Fibroblast of peridontal ligament (primary cell): ENCODE results near the gene RBM10.

Experiments
- DNase-seq: peaks from one replicate; pipeline ENCODE4 v3.0.0-alpha.2; 2010; ENCODE audit errors: extremely low read depth

RBM10 gene

DNA sequence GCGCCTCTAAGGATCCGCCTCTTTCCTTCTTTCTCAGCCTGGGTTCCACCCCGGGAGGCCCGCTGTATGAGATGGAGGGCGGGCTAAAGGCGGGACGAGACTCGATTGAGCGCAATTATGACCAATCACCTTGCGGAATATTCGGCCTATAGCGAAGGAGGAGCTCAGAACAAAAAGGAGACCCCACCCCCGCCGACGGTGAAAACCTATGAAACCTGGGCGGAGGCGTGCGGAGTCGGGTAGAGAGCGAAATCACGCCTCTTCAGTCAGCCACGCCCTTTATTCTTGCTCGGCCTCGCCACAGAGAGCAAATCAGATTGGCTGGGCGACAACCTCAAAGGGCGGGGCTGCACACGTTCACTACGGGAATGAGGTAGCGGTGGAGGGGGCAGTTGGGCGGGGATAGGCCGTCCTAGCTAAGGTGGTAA, 72.8 kb downstream of the RBM10 start:
- DNase-seq, result peak; percentile 98

DNA sequence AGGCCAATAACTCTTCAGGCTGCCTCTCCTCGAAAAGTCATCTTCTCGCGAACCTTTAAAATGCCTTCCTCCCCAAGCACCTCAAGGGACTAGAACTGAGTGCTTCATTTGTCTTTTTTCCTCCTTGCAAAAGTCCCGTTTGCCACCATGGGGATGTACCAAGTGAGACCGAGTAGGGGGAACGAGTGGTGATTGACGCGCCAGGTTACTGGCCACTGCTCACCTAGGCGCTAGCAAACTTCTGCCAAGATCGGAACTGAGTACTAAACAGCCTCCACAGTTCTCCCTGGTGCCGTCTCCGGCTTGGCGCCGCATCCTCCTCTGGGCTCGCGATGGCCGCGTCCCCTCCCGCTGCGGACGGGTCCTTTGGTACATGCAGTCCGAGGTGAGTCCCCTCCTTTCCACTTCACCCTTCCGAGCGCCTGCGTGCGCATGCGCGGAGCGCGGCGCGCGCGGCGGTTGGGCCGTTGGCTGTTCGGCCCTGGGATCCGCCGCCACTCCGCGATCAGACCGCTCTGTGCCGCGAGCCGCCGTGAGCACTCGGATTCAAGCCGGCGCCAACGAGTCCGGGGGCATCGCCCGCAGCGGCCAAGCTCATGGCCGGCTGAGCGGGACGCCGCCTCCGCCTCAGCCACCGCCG, 73.4 kb downstream of the RBM10 start, which contains the start of gene CDK16:
Gene CDK16 (plus strand): TSS at position 402 of the 640 bp plus-strand sequence. CDS start 4,877 bp downstream, outside the sequence.
- DNase-seq, result peak; percentile 73

DNA sequence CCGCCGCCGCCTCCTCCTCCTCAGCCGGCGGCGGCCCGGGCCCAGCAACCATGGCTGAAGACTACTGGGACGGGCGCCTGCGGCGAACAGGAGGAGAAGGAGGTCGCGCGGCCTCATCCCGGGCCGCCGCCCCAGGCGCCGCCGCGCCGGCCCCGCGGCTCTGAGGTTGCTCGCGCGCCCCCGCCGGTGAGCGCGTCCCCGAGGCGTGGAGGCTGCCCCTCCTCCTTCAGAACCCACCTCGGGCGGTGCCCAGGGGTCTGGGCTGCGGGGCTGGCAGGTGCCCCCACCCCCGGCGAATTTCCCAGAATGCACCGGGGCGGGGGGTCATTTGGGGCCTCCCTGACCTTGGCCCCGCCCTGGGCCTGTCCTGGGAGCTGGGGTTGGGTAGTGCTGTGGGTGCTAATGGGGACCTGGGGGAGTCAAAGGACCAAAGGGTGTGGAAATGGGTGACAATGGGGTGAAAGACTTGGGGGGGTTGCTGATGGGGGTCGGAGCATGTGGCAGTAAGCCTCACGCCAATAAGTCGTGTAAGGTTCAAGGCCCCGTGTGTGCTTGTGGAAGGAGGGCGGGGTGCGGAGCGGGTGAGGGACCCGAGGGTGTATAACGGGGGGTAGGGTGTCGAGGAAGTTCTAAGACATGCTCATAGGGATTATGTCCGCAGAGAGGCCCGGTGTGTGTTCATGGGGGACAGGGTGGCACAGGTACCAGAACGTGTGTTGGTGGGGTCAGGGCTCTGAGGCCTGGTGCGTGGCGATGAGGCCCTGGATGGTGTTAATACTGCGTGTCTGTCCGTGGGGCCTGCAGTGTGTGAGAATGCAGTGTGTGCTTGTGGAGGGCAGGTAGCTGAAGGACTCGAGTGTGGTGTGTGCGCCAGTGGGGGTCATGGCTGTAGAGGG, 74.1 kb downstream of the RBM10 start:
- no peak for DNase-seq

DNA sequence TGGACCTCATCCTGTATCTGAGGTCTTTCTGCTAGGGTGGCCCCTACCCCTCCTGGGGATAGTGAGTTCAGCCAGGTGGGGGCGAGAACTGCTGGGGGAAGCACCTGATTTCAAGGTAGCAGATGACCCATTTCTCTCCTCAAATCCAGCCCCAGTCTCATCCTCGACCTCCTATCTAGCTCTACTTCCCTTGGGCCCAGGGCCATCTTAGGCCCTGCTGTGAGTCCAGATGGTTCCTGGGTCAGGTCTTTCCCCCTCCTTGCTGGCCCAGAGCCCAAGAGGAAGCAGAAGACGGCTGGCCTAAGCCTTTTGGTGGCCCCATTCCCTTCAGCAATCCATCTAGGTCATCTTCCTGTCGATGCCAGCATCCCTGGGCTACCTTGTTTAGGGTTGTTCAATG, 76.7 kb downstream of the RBM10 start:
- DNase-seq, result no peak

DNA sequence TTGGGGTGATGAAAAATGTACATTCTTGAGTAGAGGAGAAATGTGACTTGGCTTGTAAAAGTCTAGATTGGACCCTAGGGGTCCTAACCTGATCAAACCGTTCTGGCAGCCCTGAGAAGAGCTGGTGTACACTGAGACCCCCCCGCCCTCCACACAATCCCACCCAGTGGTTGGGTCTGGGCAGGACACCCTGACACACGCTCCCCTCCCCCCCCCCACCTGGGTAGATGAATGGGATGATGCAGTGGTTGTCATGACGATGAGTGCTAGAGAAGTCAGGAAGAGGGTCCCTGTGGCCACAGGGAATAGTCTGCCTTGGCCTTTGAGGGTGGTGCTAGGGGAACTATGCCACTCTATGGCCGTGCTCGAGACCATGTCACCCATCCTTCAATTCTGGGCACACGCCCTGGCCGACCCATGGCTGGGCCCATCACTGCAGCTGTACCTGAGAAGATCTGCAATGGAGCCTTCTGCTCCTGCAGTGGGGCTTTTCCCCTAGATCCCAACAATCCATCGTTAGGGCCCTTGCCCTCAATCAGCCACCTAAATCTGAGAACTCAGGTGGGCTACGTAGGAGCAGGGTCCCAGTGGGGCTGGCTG, 77.8 kb downstream of the RBM10 start:
- DNase-seq, result no peak

DNA sequence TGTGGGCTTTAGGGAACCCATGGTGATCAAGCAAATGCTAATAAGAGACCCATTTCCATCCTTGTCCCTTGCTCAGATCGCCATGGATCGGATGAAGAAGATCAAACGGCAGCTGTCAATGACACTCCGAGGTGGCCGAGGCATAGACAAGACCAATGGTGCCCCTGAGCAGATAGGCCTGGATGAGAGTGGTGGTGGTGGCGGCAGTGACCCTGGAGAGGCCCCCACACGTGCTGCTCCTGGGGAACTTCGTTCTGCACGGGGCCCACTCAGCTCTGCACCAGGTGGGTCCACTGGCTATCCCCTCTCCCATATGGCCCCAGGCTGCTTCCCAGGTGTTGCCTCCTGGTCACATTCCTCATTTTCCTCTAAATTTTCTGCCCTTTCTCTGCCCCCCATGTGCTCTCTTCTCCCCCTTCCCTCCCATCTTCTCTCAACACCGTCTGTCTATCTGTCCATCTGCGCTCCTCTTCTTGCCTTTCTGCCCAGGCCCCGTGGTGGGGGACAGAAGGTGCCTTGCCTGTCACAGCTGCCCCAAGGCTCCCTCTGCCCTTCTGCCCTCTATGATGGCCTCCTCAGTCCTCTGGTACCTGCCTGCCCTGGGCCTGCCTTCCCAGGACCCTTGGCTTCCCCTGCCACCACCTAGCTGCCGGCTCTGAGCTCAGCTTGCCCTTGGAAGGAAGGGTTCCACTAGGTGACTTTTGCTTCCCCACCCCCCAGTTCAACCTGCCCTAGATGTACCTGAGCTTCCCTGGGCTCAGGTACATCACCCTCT, 78.6 kb downstream of the RBM10 start:
- no peak for DNase-seq

DNA sequence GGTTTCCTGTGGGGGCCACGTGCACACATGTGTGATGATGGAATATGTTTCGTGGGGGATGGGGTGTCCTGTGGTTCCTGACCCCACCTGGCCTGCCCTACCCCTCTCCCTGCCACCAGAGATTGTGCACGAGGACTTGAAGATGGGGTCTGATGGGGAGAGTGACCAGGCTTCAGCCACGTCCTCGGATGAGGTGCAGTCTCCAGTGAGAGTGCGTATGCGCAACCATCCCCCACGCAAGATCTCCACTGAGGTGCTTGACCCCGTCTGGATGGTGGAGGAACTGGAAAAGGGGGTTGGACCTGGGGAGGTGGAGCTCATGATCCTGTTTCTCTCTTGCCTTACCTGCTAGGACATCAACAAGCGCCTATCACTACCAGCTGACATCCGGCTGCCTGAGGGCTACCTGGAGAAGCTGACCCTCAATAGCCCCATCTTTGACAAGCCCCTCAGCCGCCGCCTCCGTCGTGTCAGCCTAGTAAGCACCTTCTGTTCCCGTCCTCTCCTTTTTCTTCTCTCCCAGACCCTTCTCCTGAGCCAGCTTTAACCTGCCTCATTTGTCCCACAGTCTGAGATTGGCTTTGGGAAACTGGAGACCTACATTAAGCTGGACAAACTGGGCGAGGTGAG, 79.4 kb downstream of the RBM10 start:
- no peak for DNase-seq

DNA sequence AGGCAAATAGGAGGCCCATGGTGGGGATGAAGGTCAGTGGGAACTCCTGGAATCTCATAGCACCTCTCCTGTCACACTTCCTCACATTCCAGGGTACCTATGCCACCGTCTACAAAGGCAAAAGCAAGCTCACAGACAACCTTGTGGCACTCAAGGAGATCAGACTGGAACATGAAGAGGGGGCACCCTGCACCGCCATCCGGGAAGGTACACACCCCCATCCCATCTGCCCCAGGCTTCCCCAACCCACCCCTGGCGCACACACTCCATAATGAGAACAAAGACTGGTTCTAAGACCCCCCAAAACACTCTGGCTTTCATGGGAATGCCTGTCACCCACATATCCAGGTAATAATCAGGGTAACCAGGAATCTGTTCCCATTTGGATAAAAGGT, 79.9 kb downstream of the RBM10 start:
- DNase-seq, result no peak

DNA sequence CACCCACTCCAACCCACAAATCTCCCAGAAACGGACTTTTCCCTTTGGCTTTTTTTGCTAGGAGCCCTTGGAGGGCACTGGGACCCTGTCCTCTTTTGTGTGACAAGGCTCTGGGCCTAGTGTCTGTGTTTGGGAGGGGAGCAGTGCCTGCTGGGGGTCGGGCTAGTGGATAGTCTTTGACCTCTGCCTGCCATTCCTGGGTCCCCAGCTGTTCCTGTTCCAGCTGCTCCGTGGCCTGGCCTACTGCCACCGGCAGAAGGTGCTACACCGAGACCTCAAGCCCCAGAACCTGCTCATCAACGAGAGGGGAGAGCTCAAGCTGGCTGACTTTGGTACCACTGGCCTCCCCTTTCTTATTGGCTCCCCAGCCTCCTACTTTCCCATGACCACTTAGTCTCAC, 81.0 kb downstream of the RBM10 start:
- no peak for DNase-seq

DNA sequence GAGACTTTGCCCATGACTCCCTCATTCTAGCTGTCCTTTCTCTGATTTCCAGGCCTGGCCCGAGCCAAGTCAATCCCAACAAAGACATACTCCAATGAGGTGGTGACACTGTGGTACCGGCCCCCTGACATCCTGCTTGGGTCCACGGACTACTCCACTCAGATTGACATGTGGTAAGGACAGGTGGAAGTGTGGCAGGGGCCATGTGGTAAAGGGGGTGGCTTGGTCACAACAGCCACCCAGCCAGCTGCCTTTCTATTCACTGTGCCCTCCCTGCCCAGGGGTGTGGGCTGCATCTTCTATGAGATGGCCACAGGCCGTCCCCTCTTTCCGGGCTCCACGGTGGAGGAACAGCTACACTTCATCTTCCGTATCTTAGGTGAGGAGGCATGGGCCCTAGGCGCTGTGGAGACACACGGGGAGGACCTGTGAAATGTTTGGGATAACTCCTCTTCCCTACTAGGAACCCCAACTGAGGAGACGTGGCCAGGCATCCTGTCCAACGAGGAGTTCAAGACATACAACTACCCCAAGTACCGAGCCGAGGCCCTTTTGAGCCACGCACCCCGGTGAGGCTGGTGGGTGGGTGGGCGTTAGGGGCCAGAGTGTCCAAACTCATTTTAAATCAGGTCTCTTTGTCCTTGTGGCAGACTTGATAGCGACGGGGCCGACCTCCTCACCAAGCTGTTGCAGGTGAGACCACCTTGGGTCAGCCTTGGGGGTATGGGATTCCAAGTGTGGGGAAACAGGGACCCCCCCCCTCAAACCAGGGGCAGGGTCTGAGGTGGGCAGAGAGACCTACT, 81.7 kb downstream of the RBM10 start:
- no peak for DNase-seq

DNA sequence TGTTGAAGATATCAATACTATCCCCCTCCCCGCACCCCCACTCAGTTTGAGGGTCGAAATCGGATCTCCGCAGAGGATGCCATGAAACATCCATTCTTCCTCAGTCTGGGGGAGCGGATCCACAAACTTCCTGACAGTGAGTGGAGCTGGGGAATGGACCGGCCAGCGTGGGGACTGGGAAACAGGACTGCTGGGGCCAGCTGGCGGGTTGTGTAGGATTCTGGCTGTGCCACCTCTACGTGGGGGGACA, 82.2 kb downstream of the RBM10 start:
- DNase-seq, result no peak

DNA sequence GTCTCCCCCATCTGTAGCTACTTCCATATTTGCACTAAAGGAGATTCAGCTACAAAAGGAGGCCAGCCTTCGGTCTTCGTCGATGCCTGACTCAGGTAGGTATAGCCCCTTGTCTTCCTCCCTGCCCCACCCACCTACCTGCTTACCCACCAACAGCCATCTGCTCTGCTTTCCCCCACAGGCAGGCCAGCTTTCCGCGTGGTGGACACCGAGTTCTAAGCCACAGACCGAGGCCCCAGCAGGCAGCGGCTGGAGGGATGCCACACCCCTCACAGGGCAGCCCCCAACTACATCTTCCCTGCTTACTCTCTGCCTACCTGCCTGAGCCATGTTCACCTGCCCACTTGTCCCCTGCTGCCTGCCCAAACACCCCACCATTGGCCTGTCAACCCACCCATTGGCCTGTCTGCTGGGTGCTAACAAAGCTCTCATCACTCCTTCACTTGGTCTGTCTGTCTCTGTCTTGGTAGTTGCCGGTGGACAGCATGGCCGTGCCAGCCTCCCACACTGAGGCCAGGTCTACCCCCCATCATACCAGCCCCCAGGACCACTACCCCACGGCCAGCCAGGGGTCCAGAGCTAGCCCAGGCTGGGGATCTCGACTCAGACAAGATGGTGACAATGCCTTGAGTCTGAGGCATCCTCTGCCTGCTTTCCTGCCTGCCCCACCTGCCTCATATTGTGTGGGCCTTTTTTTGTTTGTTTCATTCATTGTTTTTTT, 83.7 kb downstream of the RBM10 start:
- no peak for DNase-seq

DNA sequence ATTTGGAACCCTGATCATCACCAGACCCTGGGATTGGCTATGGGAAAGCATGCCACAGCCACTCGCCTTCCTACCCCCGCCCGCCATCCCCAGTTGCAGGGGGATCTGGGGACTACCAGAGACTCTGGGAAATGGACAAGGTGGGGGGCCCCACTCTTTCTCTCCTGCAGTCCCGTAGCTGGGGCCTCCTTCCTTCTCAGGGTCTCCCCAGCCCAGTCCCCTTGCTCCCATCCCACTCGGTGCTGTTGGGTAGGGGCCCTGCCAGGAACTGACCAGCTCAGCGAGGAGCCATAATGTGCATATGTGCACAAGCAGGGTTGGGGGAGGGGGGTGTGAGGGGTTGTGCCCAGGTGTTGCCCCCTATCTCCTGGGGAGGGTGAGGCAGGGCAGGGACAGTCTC, 84.4 kb downstream of the RBM10 start:
- DNase-seq, result no peak

DNA sequence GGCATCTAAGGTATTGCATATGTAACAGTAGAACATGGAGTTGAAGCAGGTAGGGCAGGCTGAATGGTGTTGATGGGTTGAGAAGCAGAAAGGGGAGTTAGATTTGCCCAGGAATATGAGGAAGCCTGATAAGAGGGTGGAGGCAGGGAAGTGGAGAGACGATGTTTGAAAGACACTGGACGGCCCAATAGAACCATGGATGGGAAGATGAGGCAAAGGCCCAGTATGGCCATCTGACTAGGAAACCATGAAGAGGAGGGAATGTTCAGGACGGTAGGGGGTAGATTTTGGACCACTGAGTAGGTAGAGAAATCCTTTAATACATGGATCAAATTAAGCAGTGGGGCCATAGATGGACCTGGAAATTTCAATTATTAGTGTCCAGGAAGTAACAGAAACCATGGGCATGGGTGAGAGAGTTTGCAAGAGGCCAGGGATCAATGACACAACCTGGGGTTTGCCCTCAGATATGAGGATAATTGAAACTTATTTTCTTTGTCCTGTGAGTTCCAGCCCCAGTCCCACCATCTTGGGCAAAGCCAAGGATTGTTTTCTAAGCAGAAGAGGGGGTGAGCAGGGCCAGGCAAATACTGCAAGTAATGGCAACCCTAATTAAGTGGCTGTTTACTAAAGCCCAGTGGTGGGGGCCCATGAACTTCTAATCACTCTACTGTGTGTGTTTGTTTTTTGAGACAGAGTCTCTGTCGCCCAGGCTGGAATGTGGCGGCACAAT, 85.3 kb downstream of the RBM10 start:
- DNase-seq, result no peak

DNA sequence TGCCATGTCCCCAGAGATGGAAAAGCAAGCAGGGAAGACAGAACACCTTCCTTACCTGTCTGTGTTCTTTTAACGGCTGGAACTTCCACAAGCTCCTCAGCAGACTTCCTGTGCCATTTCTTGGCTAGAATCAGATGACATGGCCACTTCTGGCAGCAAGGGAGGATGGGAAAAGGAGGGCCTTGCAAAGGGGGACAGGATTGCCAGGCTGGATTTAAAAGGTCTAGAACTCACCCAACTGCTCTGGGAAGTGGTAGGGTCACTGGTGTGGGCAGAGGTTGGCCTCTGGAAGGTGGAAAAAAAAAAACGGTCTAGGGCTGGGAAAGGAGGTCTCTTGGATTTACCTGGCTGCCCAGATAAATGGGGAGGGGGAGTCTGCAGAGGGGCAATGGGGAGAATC, 86.1 kb downstream of the RBM10 start:
- no peak for DNase-seq

DNA sequence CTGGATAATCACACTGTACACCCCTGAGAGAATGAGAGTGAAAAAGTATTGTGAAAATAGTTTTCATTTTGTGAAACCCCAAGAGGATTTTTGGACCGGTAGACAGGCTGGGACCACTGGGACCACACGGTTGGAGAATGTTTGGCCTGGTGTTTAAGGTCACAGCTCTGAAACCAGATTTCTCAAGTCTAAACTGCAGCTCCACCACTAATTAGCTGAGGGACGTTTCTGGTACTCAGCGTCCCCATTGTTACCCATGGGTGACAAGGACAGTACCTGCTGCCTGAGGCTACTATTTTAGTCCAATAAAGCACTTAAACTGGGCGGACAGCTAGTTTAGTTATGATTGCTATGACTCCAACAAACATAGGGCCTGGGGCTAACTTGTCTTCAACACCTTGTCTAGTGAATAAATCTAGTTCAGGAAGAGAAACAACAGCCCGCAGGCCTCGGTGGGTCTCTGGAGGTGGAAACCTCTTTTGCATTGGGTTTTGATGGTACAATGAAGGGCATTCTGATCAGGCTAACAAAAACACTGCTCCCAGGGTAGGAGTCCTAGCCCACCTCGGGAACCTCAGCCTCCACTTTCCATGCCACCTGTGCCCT, 87.3 kb downstream of the RBM10 start:
- DNase-seq, result no peak

DNA sequence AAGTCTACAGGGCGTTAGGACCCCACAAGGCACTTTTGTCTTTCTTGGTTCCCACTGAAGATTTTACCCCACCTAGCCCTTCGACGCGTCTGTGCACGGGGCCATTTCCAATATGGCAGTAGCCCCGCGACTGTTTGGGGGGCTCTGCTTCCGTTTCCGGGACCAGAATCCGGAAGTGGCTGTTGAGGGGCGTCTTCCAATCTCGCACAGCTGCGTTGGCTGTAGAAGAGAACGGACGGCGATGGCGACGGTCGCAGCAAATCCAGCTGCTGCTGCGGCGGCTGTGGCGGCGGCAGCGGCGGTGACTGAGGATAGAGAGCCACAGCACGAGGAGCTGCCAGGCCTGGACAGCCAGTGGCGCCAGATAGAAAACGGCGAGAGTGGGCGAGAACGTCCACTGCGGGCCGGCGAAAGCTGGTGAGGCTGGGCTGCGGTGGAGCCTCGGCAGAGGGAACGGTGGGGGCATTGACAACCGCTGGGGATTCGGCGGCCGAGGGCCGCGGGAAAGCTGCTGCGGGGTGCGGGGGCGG, 87.8 kb downstream of the RBM10 start, which contains the start of gene USP11:
Gene USP11 (plus strand): TSS at position 207 of the 530 bp plus-strand sequence. CDS start 35 bp downstream, at position 242.
- peak; percentile 52 for DNase-seq

DNA sequence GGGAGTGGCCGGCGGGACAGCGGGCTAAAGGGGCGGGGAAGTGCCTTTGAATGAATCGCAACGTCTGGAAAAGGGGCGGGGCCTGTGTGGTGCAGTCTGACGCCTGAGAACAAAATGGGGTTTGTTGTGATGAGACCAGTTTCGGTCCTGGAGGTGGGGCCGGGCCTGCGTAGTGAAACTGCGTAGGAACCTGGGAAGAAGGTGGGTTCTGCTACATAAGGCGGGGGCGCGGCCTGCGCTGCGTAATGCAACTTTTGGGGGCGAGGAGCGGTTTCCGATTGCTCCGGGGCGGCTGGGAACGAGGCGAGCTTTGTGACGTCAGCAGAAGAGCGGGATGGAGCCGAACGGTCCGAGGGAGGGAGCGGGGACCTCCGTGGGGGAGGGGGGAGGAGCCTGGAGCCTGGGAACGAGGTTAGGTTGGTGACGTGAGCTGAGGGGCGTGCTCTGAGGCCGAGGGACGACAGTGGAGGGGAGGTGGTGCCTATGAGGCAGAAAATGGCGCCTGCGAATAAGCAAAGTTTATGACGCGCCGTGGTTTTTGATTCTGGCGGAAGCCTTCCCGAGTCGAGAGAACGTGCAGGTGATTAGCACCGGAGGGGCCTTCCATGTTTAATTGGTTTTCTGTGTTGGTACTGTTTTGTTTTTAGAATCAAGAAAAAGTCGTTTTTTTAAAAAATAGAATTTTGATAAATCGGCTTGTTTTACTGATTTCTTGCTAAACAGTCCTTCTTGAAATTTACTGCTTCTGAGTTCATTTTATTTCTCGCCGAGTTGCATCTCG, 88.5 kb downstream of the RBM10 start:
- peak; percentile 96 for DNase-seq
